Activated T-helper 1 cell treated with anti-CD3 and anti-CD28 coated beads, Interleukin-2, amount 50 U/mL, for 16 hours (primary cell): Measurements from ENCODE around the gene UBAP1L.
"Not testable (repeated sequence)": the region's sequence is repeated elsewhere in the genome, so short reads cannot be mapped to it uniquely, and the experiment has no call there.

Experiments used
- DNase-seq, 2 donors: peaks; one replicate each; pipeline ENCODE4 v3.0.0-alpha.2; 2020; ENCODE audit warnings: low read depth in 1 of 2, low spot score in 1 of 2

UBAP1L gene

DNA sequence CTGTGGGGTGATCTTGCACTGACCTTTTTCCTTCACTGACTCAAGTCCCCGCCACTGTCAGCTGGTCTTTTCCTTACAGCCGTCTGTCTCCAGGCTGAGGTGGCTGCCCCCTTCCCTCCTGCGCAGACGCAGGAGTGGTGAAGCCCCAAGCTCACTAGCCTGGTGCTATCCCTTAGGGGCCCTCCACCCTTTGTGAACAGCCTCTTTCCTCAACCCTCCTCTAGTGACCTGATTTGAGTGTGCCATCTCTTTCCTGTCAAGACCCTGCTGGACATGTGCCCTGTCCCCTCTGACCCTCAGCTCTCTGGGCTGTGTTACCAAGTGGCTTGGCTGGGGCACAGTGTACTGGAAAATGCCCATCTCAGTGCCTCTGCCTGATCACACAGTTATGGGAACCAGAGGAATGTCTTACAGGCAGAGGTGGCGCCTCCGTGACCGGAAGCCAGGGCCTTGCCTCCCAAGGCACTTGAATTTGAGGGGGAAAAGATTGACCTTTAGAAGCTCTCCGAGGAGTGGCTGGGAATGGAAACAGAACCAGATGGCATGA, 29.7 kb downstream of the UBAP1L start:
- DNase-seq = no peak

- no peak for DNase-seq
These were observed 30.3 kb downstream of the UBAP1L start for GRCh38 chr15:65084500-65085206.

GRCh38 chr15:65083262-65083701, 31.7 kb downstream of the UBAP1L start:
- no peak for DNase-seq

GRCh38 chr15:65082303-65082953, 32.6 kb downstream of the UBAP1L start:
- DNase-seq = no peak

GRCh38 chr15:65081758-65082157, 33.2 kb downstream of the UBAP1L start:
- no peak for DNase-seq

GRCh38 chr15:65081270-65081669, 33.7 kb downstream of the UBAP1L start:
- DNase-seq = no peak

- DNase-seq = no peak
These were observed 35.4 kb downstream of the UBAP1L start for GRCh38 chr15:65079580-65079979.

DNA sequence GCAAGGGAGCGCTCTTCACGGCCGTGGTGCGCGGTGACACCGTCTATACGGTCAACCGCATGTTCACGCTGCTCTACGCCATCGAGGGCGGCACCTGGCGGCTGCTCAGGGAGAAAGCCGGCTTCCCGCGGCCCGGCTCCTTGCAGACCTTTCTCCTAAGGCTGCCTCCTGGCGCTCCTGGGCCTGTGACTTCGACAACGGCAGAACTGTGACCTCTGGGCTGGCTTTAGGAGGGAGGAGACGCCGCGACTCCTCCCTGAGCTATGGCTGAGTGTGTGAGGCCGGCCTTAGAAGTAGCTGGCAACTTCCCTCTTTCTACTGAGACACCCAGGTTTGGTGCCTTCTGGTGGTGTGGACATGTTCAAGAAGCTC, 37.0 kb downstream of the UBAP1L start:
- peak in 1 of 2 donors; percentile 18 for DNase-seq

DNA sequence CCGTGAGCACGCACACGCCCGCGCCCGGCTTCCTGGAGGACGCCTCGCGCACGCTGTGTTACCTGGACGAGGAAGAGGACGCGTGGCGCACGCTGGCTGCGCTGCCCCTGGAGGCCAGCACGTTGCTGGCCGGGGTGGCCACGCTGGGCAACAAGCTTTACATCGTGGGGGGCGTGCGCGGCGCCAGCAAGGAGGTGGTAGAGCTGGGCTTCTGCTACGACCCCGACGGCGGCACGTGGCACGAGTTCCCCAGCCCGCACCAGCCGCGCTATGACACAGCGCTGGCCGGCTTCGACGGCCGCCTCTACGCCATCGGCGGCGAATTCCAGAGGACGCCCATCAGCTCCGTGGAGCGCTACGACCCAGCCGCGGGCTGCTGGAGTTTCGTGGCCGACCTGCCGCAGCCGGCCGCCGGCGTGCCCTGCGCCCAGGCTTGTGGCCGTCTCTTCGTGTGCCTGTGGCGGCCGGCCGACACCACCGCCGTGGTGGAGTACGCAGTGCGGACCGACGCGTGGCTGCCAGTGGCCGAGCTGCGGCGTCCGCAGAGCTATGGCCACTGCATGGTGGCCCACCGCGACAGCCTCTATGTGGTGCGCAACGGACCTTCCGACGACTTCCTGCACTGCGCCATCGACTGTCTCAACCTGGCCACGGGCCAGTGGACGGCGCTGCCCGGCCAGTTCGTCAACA, 37.6 kb downstream of the UBAP1L start:
- DNase-seq = no peak

DNA sequence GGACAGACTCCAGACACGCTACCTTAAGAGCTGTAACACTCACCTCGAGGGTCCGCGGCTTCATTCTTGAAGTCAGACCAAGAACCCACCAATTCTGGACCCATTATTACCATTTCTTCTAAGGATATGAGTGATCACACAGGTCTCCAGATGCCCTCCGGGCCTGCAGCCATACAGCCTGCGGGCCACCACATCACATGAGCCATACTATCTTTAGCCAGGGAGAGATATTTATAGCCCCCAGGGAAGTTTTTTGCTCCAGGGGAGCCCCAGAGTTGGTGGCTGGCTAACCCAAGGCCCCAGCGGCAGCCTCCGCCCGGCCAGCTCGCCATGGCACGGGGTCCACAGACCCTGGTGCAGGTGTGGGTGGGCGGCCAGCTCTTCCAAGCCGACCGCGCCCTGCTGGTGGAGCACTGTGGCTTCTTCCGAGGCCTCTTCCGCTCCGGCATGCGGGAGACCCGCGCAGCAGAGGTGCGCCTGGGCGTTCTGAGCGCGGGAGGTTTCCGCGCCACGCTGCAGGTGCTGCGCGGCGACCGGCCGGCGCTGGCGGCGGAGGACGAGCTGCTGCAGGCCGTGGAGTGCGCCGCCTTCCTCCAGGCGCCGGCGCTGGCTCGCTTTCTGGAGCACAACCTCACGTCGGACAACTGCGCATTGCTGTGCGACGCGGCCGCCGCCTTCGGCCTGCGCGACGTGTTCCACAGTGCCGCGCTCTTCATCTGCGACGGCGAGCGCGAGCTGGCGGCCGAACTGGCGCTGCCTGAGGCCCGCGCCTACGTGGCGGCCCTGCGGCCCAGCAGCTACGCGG, 38.3 kb downstream of the UBAP1L start, which contains the start of gene KBTBD13:
Gene KBTBD13, plus strand, starts transcription at position 261 of the 805 bp plus-strand sequence. Its CDS starts 70 bp downstream, at position 331.
- DNase-seq = no peak

GRCh38 chr15:65075607-65076395, 39.2 kb downstream of the UBAP1L start:
- DNase-seq = not testable (repeated sequence)

- not testable (repeated sequence) for DNase-seq
These were observed 40.1 kb downstream of the UBAP1L start for GRCh38 chr15:65074946-65075345.

- no peak for DNase-seq
These were observed 42.4 kb downstream of the UBAP1L start for GRCh38 chr15:65072617-65073016.

- no peak for DNase-seq
These were observed 43.0 kb downstream of the UBAP1L start for GRCh38 chr15:65072027-65072426.

DNA sequence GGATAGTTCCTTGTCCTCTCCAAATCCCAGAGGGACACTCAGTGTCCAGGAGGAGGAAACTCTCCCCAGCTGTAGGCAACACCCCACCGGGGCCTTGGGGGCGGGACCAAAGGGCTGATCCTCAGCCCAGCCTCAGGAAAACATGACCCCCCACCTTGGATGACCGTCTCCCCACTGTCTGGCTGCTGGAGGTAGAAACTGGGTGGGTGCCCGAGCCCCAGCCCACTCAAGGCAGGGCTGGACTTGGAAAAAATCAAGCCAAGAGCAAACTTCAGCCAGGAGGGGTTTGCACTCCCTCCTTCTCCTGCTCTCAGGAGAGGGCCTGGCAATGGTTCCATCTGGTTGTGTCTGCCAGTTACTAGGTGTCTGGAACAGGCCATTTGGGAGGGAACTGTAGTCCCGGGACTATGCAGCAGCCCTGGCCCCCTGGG, 43.6 kb downstream of the UBAP1L start:
- DNase-seq = no peak

GRCh38 chr15:65069779-65070546, 45.0 kb downstream of the UBAP1L start:
- no peak for DNase-seq

DNA sequence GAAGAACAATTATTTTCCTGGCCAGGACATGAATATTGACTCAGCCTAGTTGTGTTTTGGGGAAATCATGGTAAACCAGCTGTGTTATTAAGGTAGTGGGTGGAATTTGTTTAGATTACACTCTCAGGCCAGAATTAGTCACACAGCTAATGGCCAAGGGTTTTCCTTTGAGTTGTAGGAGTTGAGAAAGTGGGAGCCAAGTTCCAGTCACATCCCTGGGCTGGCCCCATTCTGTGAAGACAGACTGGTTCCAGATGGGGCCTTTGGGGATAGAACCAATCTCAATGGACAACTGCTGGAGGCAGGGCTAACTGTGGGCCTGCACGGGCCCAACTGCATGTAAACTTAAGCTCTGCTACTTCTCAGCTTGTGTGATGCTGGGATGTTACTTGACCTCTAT, 45.8 kb downstream of the UBAP1L start:
- no peak for DNase-seq

- no peak for DNase-seq
These were observed 46.6 kb downstream of the UBAP1L start for GRCh38 chr15:65068403-65068788.

- no peak for DNase-seq
These were observed 47.2 kb downstream of the UBAP1L start, which contains the start of gene RASL12 for GRCh38 chr15:65067645-65068402. TSS of gene RASL12 (minus strand) at chr15:65067991. CDS start at chr15:65067835, 156 bp downstream.
